ENCODE results near the gene HHATL. TPM values are rescaled to one million over a fixed set of nuclear protein-coding genes. Genes with fewer than 3 reads are reported as not detected.

Gene HHATL
- polyA plus RNA-seq, 1 experiment: not detected

DNA sequence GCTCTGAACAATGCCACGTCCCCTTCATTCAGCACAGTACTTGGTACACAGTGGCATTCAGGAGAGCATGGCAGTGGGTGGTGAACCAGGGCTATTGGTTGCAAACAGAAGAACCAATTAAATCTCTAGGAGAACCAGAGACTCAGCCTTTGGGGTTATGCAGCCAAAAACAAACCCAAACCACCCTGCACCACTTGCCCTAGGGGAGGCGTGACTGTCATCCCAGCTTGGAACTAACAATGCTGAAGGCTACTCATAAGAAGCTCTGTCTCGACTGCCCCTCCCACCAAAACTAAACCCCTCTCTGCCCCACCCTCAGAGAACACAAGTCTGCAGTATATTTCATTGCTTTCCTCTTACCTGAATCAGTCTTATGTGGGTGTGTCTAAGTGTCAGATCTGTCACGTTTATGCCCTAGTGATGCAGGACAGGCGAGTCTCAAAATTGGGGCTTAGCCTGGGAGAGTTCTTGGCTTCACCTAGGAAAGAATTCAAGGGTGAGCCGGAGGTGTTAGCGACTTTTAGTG, 32.5 kb downstream of the HHATL start:
- CTCF ChIA-PET: no interaction called here
- DNase-seq (ENCODE audit: low read depth, low spot score): no peak

GRCh38 chr3:42668793-42669217, 33.8 kb downstream of the HHATL start:
- Histone ChIP-seq H3K27me3 (ENCODE audit: control insufficient read depth, insufficient read depth, low read length) (peaks cover 14% of the 10 kb centered on the region), H3K27ac (ENCODE audit: low read depth, low read length) (no peak overlapping the region), H3K9me3 (ENCODE audit: control insufficient read depth, insufficient read depth, low read length) (peaks cover 10% of the 10 kb centered on the region), H3K4me3 (ENCODE audit: low read depth, low read length) (no peak overlapping the region)
- ChIA-PET CTCF (no interaction called here), POLR2A (interaction anchor here (1.0 kb wide), 1 partner anchor 15 kb away, joined by 4 read pairs; the partner anchor contains the start of gene ZBTB47)
- TF ChIP-seq, protein P1, sequence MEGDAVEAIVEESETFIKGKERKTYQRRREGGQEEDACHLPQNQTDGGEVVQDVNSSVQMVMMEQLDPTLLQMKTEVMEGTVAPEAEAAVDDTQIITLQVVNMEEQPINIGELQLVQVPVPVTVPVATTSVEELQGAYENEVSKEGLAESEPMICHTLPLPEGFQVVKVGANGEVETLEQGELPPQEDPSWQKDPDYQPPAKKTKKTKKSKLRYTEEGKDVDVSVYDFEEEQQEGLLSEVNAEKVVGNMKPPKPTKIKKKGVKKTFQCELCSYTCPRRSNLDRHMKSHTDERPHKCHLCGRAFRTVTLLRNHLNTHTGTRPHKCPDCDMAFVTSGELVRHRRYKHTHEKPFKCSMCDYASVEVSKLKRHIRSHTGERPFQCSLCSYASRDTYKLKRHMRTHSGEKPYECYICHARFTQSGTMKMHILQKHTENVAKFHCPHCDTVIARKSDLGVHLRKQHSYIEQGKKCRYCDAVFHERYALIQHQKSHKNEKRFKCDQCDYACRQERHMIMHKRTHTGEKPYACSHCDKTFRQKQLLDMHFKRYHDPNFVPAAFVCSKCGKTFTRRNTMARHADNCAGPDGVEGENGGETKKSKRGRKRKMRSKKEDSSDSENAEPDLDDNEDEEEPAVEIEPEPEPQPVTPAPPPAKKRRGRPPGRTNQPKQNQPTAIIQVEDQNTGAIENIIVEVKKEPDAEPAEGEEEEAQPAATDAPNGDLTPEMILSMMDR (IDR thresholded peaks at IDR 0.05; ENCODE audit: low read depth, low read length): no peak
- DNase-seq (ENCODE audit: low read depth, low spot score): no peak

More for the DNA sequence above, 32.5 kb downstream of the HHATL start:
- TF ChIP-seq, protein P1 (IDR thresholded peaks at IDR 0.05; ENCODE audit: low read depth, low read length): no peak
- Histone ChIP-seq H3K9me3 (ENCODE audit: control insufficient read depth, insufficient read depth, low read length) (peaks cover 10% of the 10 kb centered on the region), H3K4me3 (ENCODE audit: low read depth, low read length) (no peak overlapping the region), H3K27ac (ENCODE audit: low read depth, low read length) (no peak overlapping the region), H3K27me3 (ENCODE audit: control insufficient read depth, insufficient read depth, low read length) (peaks cover 14% of the 10 kb centered on the region)
- POLR2A ChIA-PET: interaction anchor here (1.0 kb wide), 1 partner anchor 16 kb away, joined by 4 read pairs; the partner anchor contains the start of gene ZBTB47

DNA sequence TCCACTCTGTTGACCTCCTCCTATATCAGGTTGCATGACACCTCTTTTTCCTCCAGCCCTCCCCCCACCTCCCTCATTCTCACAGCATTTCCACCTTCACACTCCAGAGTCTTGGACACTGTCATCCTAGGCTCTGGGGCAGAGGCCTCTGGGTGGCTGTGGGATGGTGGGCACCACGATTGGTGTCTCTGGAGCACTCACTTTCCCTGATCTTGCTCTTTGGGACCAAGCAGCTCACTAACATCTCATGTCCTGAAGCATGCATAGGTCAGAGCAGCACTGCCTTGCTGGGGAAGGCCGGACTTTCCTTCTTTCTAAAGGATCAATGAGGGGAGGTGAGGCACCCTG, 34.2 kb downstream of the HHATL start:
- DNase-seq (ENCODE audit: low read depth, low spot score): no peak
- no peak overlapping the region for H3K4me3 ChIP-seq (ENCODE audit: low read depth, low read length)
- CTCF ChIA-PET: no interaction called here
- peaks cover 10% of the 10 kb centered on the region for H3K9me3 ChIP-seq (ENCODE audit: control insufficient read depth, insufficient read depth, low read length)
- POLR2A ChIA-PET: no interaction called here
- peaks cover 14% of the 10 kb centered on the region for H3K27me3 ChIP-seq (ENCODE audit: control insufficient read depth, insufficient read depth, low read length)
- no peak overlapping the region for H3K27ac ChIP-seq (ENCODE audit: low read depth, low read length)
- TF ChIP-seq, protein P1 (IDR thresholded peaks at IDR 0.05; ENCODE audit: low read depth, low read length): no peak

- ChIA-PET POLR2A (no interaction called here), CTCF (no interaction called here)
- TF ChIP-seq, protein P1 (IDR thresholded peaks at IDR 0.05; ENCODE audit: low read depth, low read length): no peak
- Histone ChIP-seq H3K9me3 (ENCODE audit: control insufficient read depth, insufficient read depth, low read length) (peaks cover 10% of the 10 kb centered on the region), H3K4me3 (ENCODE audit: low read depth, low read length) (no peak overlapping the region), H3K27me3 (ENCODE audit: control insufficient read depth, insufficient read depth, low read length) (peaks cover 11% of the 10 kb centered on the region), H3K27ac (ENCODE audit: low read depth, low read length) (no peak overlapping the region)
- DNase-seq (ENCODE audit: low read depth, low spot score): no peak
Observed at GRCh38 chr3:42667523-42668412, 34.8 kb downstream of the HHATL start.

DNA sequence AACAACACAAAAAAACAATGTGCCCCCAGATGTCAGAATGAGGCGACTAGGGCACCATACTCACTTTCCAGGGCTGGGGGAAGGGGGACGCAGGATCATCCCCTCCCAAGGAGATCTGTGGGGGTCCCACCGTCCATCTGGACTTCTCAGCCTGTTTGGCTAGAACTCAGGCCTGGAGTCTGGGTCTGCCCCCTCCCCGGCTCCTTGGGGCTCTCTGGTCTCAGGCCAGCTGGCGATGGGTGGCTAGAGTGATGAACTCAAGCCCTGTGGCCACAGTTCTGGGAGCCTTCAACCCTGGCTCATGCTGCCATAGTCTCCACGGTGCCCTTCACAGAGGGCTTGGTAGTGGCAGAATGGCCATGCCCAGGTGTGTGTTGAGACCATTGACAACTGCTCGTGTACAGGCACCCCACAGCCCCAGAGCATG, 35.5 kb downstream of the HHATL start:
- DNase-seq (ENCODE audit: low read depth, low spot score): no peak
- POLR2A ChIA-PET: no interaction called here
- Histone ChIP-seq H3K4me3 (ENCODE audit: low read depth, low read length) (no peak overlapping the region), H3K27me3 (ENCODE audit: control insufficient read depth, insufficient read depth, low read length) (peaks cover 11% of the 10 kb centered on the region), H3K9me3 (ENCODE audit: control insufficient read depth, insufficient read depth, low read length) (peaks cover 10% of the 10 kb centered on the region), H3K27ac (ENCODE audit: low read depth, low read length) (no peak overlapping the region)
- CTCF ChIA-PET: no interaction called here
- TF ChIP-seq, protein P1 (IDR thresholded peaks at IDR 0.05; ENCODE audit: low read depth, low read length): no peak

Data from AG04450 (cell line).